Thymus (tissue), 11 donors: ENCODE data around the gene SLC35E1. TPM values are rescaled to one million over a fixed set of nuclear protein-coding genes. Genes with fewer than 3 reads are reported as not detected.

Experiments
- DNase-seq, 9 donors: peaks; one replicate each; pipeline ENCODE4 v3.0.0-alpha.2; 2013; ENCODE audit warnings: low spot score in 9 of 9, low read depth in 6 of 9, missing footprints in 1 of 9
- H3K27ac ChIP-seq, 2 donors: one replicate each; pipeline ENCODE4 v1.5.1; 2013; ENCODE audit warnings: control low read depth in 1 of 2, low read depth in 1 of 2, low read length in 1 of 2, mild to moderate bottlenecking in 1 of 2, moderate library complexity in 1 of 2
- H3K27me3 ChIP-seq, 2 donors: one replicate each; pipeline ENCODE4 v1.5.1; 2013; ENCODE audit warnings: low read length in 1 of 2; ENCODE audit not compliant: control insufficient read depth in 2 of 2, insufficient read depth in 1 of 2
- H3K36me3 ChIP-seq, 2 donors: one replicate each; pipeline ENCODE4 v1.5.1; 2013; ENCODE audit warnings: low read length in 1 of 2, mild to moderate bottlenecking in 1 of 2, moderate library complexity in 1 of 2; ENCODE audit not compliant: control insufficient read depth in 2 of 2, insufficient read depth in 2 of 2
- H3K4me1 ChIP-seq, 2 donors: one replicate each; pipeline ENCODE4 v1.5.1; 2013; ENCODE audit warnings: low read length in 2 of 2; ENCODE audit not compliant: control insufficient read depth in 2 of 2, insufficient read depth in 2 of 2
- H3K4me3 ChIP-seq, 2 donors: one replicate each; pipeline ENCODE4 v1.5.1; 2013; ENCODE audit warnings: low read length in 2 of 2, control low read depth in 1 of 2, mild to moderate bottlenecking in 1 of 2
- H3K9me3 ChIP-seq, 2 donors: one replicate each; pipeline ENCODE4 v1.5.1; 2013; ENCODE audit warnings: low read length in 1 of 2, mild to moderate bottlenecking in 1 of 2; ENCODE audit not compliant: control insufficient read depth in 2 of 2, insufficient read depth in 1 of 2
- whole genome bisulfite sequencing: extraction: QIAGEN DNeasy Blood & Tissue Kit; methylation state at CpG from one replicate; pipeline ENCODE4 v1.1.7; 2013; 5-methylcytosine and 5-hydroxymethylcytosine counted together
- polyA plus RNA-seq: library from polyadenylated mRNA; stranded (reverse); fragments of 200-250 nt; gene quantifications from one replicate; pipeline ENCODE4 v1.2.3, GENCODE V29; 2013
- total RNA-seq: library from RNA; stranded (reverse); fragments of 120-200 nt; gene quantifications from one replicate; pipeline ENCODE4 v1.2.4, GENCODE V29; 2013
- donor health status: healthy.

SLC35E1 gene
- total and polyA plus RNA-seq, 2 donors = 13.1 to 31.3 TPM

DNA sequence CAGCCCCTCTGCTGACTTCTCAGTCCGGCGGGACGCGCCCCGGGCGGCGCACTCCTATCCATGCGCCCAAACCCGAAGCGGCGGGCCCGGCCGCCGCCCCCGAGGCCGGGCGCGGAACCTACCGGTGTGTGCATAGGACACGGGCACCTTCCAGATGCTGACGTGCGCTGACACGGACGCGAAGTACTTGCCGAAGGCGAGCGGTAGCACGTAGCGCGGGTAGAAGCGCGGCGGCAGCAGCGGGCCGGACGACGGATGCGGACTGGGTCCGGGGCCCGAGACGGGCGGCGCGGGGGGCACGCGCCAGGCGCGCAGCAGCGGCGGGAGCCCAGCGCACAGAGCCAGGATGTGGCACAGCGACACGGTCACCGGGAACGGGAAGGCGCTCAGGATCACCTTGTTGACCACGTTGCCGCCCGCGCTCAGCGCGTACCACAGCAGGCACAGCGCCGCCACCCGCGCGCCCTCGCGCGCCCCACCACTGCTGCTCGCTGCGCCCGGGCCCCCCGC, 338 bp downstream of the SLC35E1 start:
- Histone ChIP-seq H3K27ac (peak overlapping the region in 1 of 2 donors; percentile 58), H3K4me3 (peak overlapping the region; percentile 52 to 88), H3K4me1 (peaks cover 34 to 54% of the 10 kb centered on the region in 2 donors), H3K27me3 (no peaks in the 10 kb centered on the region), H3K9me3 (peaks cover 0 to 3% of the 10 kb centered on the region in 2 donors), H3K36me3 (peaks cover 37 to 62% of the 10 kb centered on the region in 2 donors)
- WGBS = under 1% methylated on average over 75 of the region's 75 CpGs
- peak in 1 of 9 donors; percentile 44 for DNase-seq

DNA sequence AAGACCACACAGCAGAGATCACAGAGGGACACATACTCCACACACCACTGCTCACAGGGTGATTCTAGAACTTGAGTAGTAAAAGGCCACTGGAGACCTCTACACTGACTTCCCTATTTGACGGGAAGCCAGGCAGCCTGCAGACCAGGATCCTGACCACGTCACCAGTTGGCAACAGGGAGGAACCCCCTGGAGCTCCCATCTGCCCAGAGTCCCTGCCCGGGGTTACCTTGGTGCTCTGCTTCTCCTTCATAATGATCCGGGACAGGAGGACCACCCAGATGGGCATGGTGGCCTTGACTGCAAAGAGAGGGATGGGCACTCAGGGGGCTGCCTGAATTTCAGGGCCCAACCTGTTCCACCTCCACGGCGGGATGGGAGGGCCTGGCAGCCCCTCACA, 932 bp downstream of the SLC35E1 start:
- no peak for DNase-seq
- H3K27me3 ChIP-seq = no peaks in the 10 kb centered on the region
- H3K27ac ChIP-seq = no peak overlapping the region
- H3K36me3 ChIP-seq = peaks cover 31 to 60% of the 10 kb centered on the region in 2 donors
- peak overlapping the region; percentile 52 to 88 for H3K4me3 ChIP-seq
- WGBS = 16% methylated on average over 6 of the region's 6 CpGs
- H3K4me1 ChIP-seq = peaks cover 40 to 59% of the 10 kb centered on the region in 2 donors
- peaks cover 0 to 3% of the 10 kb centered on the region in 2 donors for H3K9me3 ChIP-seq

DNA sequence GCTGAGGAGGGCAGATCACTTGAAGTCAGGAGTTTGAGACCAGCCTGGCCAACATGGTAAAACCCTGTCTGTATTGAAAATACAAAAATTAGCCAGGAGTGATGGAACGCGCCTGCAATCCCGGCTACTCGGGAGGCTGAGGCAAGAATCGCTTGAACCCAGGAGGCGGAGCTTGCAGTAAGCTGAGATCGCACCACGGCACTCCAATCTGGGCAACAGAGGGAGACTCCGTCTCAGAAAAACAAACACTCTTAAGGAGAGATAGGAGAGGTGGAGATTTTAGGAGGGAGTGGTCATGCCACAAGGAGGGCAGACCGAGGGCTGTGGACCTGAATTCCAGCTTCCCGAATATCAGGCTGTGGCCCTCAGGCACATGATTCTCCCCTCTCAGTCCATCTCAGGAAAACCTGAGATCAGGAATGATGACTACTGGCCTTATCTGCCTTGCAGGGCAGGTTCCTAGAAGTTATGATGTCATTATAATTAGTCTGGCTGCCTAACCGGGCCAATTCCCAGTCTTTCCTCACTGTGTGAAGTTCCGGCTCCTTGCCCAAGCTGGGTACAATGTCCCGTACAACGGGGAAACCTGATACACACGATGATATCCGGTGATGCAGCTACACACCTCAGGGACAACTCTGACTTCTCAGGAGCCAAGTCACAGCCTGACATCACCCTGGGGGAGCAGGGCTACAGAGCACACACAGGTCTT, 2.5 kb downstream of the SLC35E1 start:
- peaks cover 43 to 68% of the 10 kb centered on the region in 2 donors for H3K4me1 ChIP-seq
- H3K36me3 ChIP-seq = peaks cover 22 to 51% of the 10 kb centered on the region in 2 donors
- DNase-seq = no peak
- H3K4me3 ChIP-seq = no peak overlapping the region
- WGBS = 96% methylated on average over 17 of the region's 17 CpGs
- peaks cover 0 to 3% of the 10 kb centered on the region in 2 donors for H3K9me3 ChIP-seq
- H3K27me3 ChIP-seq = no peaks in the 10 kb centered on the region
- H3K27ac ChIP-seq = no peak overlapping the region

DNA sequence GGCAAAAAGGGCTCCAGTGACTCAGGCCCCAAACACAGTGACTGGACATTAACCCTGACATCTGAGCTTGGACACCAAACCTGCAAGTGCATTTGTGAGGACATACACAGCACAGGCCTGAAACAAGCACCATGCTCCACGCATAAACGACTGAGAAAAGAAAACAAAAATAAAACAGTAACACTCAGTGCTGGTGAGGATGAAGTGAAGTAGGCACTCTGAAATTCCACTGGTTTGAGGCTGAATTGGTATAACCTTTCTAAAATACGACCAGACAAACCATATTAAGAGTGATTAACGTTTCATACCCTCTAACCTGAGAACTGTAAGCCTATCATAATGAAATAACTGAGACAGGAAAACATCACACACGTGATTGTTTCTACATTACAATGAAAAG, 5.5 kb downstream of the SLC35E1 start:
- Histone ChIP-seq H3K9me3 (peaks cover 0 to 3% of the 10 kb centered on the region in 2 donors), H3K27ac (peak overlapping the region; percentile 93 to 99), H3K27me3 (no peaks in the 10 kb centered on the region), H3K36me3 (peaks cover 42 to 70% of the 10 kb centered on the region in 2 donors), H3K4me3 (no peak overlapping the region), H3K4me1 (peaks cover 22 to 48% of the 10 kb centered on the region in 2 donors)
- WGBS = 98% methylated on average over 5 of the region's 5 CpGs
- DNase-seq = no peak

DNA sequence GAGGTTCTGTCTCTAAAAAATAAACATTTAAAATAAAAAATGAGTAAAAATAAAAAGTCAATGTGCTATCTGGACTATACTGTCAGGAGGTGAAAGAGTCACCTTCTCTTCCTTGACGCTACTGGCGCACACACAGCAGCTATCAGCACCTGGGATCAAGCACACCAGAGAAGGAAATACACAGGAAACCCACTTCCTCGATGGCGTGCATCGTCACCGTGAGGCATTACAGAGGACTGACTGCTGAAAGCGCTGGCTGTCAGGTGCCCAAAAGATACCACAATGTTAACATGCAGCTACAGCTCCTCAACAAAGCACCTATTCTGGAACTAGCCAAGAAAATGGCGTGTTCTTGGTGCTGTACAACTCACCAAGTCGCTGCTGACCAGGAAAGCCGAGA, 6.1 kb downstream of the SLC35E1 start:
- Histone ChIP-seq H3K27ac (peak overlapping the region; percentile 93 to 99), H3K27me3 (no peaks in the 10 kb centered on the region), H3K4me3 (peak overlapping the region in 1 of 2 donors; percentile 16), H3K36me3 (peaks cover 48 to 75% of the 10 kb centered on the region in 2 donors), H3K4me1 (peaks cover 16 to 43% of the 10 kb centered on the region in 2 donors), H3K9me3 (peaks cover 0 to 3% of the 10 kb centered on the region in 2 donors)
- peak; percentile 79 to 97 (median 91) for DNase-seq
- WGBS = 3% methylated on average over 10 of the region's 10 CpGs

DNA sequence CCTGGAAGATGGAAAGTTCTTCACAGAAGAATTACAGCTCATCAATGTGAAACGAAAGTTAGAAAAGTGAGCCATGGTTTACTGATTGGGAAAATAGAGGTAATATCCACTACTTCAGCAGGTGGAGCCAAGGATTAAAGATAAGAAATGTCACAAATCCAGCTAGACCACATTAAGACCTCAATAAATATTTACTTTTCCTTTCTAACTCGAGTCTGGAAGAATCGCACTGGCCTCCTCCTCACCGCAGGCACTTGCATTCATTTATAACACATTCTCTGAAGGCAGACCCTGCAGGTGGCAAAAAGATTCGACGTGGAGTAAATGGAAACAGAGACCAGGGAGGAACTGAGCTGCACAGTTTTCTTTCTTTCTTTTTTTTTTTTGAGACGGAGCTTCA, 7.4 kb downstream of the SLC35E1 start:
- no peak for DNase-seq
- no peak overlapping the region for H3K4me3 ChIP-seq
- H3K9me3 ChIP-seq = peaks cover 0 to 3% of the 10 kb centered on the region in 2 donors
- H3K27me3 ChIP-seq = no peaks in the 10 kb centered on the region
- H3K27ac ChIP-seq = peak overlapping the region in 1 of 2 donors; percentile 46
- H3K4me1 ChIP-seq = peaks cover 13 to 31% of the 10 kb centered on the region in 2 donors
- peaks cover 52 to 78% of the 10 kb centered on the region in 2 donors for H3K36me3 ChIP-seq
- 91% methylated on average over 7 of the region's 7 CpGs for WGBS

DNA sequence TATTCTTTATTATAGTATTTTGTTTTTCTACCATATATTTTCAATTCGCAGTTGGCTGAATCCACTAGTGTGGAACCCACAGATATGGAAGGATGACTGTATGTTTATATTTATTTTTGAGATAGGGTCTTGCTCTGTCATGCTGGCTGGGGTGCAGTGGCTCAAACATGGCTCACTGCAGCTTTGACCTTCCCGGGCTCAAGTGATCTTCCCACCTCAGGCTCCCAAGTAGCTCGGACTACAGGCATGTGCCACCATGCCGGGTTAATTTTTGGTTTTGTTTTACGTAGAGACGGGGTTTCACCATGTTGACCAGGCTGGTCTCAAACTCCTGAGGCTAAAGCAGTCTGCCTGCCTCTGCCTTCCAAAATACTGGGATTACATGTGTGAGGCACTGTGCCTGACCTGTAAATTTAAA, 9.6 kb downstream of the SLC35E1 start:
- no peaks in the 10 kb centered on the region for H3K27me3 ChIP-seq
- 98% methylated on average over 6 of the region's 6 CpGs for WGBS
- H3K36me3 ChIP-seq = peaks cover 42 to 70% of the 10 kb centered on the region in 2 donors
- no peak for DNase-seq
- no peak overlapping the region for H3K27ac ChIP-seq
- H3K4me3 ChIP-seq = no peak overlapping the region
- no peaks in the 10 kb centered on the region for H3K9me3 ChIP-seq
- peaks cover 13 to 27% of the 10 kb centered on the region in 2 donors for H3K4me1 ChIP-seq

DNA sequence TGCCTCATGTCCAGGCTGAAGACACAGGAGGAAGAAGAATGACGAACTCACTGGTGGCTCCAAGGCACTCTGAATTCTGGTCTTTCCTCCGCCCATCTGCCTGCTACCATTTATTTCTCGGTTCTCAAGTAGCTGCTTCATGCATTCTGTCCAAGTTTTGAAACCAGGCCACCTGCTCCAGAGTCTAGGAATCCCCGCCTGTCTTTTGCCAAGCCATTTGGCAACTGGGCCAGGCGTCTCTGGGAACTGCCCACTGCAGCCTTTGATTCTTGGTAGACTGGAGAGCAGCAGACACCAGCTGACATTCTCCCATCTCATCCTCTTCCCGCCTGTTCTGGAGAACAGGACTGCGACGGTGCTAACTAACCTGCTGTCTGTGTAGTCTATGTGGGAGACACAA, 10.8 kb downstream of the SLC35E1 start:
- Histone ChIP-seq H3K4me1 (peaks cover 5 to 16% of the 10 kb centered on the region in 2 donors), H3K36me3 (peaks cover 50 to 67% of the 10 kb centered on the region in 2 donors), H3K27me3 (no peaks in the 10 kb centered on the region), H3K9me3 (no peaks in the 10 kb centered on the region), H3K27ac (no peak overlapping the region), H3K4me3 (no peak overlapping the region)
- no peak for DNase-seq
- WGBS = 98% methylated on average over 8 of the region's 8 CpGs

DNA sequence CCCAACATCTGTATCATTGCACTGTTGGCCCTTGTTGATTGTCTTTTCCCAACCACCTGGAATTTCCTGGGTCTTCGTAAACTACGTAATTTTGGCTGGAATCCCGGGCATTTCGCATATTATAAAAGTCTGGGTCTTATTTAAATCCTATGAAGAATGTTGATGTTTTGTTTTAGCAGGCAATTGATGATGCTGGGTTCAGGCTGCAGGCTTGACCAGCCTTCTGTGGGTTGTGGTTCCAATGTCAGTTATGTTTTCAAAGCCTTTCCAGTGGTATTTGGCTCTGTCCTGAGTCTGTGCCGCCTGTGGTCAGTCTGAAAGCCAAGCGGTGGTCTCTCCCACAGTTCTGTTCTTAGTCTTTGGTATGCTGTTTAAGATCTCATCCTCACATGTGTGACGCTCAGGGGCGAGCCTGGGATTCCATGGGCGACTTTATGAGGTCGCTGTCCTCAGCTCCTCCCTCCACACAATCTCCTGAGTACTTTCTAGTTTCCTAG, 12.4 kb downstream of the SLC35E1 start:
- Histone ChIP-seq H3K4me3 (no peak overlapping the region), H3K27me3 (no peaks in the 10 kb centered on the region), H3K9me3 (no peaks in the 10 kb centered on the region), H3K4me1 (peaks cover 0 to 7% of the 10 kb centered on the region in 2 donors), H3K36me3 (peaks cover 56 to 71% of the 10 kb centered on the region in 2 donors), H3K27ac (no peak overlapping the region)
- WGBS = 97% methylated on average over 10 of the region's 10 CpGs
- DNase-seq = no peak
